Measurements from ENCODE around the gene MADCAM1.

The MADCAM1 gene

GRCh38 chr19:530134-531008 is 34.1 kb downstream of the MADCAM1 start:
- intact Hi-C loops (cut with DNase I; ENCODE audit: low total_unique reads), result no loop called here
- peaks cover 7 to 33% (median 26%) of the 10 kb centered on the region in 4 donors for H3K4me1 ChIP-seq
- peak overlapping the region; percentile 95 to 97 for H3K27ac ChIP-seq
- no peak for DNase-seq
- peaks cover 0 to 4% (median under 1%) of the 10 kb centered on the region in 3 donors for H3K36me3 ChIP-seq
- peaks cover 0 to 7% of the 10 kb centered on the region in 2 donors for H3K27me3 ChIP-seq
- no peak for TF ChIP-seq CTCF (IDR thresholded peaks at IDR 0.05)
- H3K4me3 ChIP-seq, result peak overlapping the region; percentile 78 to 90
- no peaks in the 10 kb centered on the region for H3K9me3 ChIP-seq

GRCh38 chr19:531009-531752 is 34.9 kb downstream of the MADCAM1 start:
- H3K27ac ChIP-seq, result peak overlapping the region; percentile 95 to 97
- peaks cover 7 to 38% (median 31%) of the 10 kb centered on the region in 4 donors for H3K4me1 ChIP-seq
- H3K4me3 ChIP-seq, result peak overlapping the region; percentile 78 to 90
- intact Hi-C loops (cut with DNase I; ENCODE audit: low total_unique reads), result no loop called here
- peaks cover 0 to 2% of the 10 kb centered on the region in 2 donors for H3K27me3 ChIP-seq
- peak; percentile 69 to 91 for DNase-seq
- no peaks in the 10 kb centered on the region for H3K9me3 ChIP-seq
- H3K36me3 ChIP-seq, result peaks cover 5 to 12% (median 9%) of the 10 kb centered on the region in 3 donors
- peak in 1 of 2 experiments; percentile 44 for TF ChIP-seq CTCF (IDR thresholded peaks at IDR 0.05)

- intact Hi-C loops (cut with DNase I; ENCODE audit: low total_unique reads), result no loop called here
- no peak for DNase-seq
- Histone ChIP-seq H3K27me3 (no peaks in the 10 kb centered on the region), H3K36me3 (peaks cover 13 to 20% (median 17%) of the 10 kb centered on the region in 3 donors), H3K4me3 (peak within 1 kb of the TSS; percentile 78 to 90), H3K27ac (peak within 1 kb of the TSS; percentile 97), H3K9me3 (no peaks in the 10 kb centered on the region), H3K4me1 (peaks cover 7 to 38% (median 31%) of the 10 kb centered on the region in 4 donors)
- TF ChIP-seq CTCF (IDR thresholded peaks at IDR 0.05), result no peak
Observed at GRCh38 chr19:531753-532560, 35.7 kb downstream of the MADCAM1 start, which contains the start of gene CDC34. Gene CDC34, plus strand, starts transcription at chr19:531760. Its CDS starts 172 bp downstream, at chr19:531932.

- no peaks in the 10 kb centered on the region for H3K9me3 ChIP-seq
- H3K27me3 ChIP-seq, result no peaks in the 10 kb centered on the region
- peak; percentile 40 to 49 for TF ChIP-seq CTCF (IDR thresholded peaks at IDR 0.05)
- peak overlapping the region; percentile 97 for H3K27ac ChIP-seq
- peaks cover 7 to 38% (median 31%) of the 10 kb centered on the region in 4 donors for H3K4me1 ChIP-seq
- peaks cover 15 to 26% (median 23%) of the 10 kb centered on the region in 3 donors for H3K36me3 ChIP-seq
- peak overlapping the region; percentile 78 to 90 for H3K4me3 ChIP-seq
- DNase-seq, result peak; percentile 71 to 91
- intact Hi-C loops (cut with DNase I; ENCODE audit: low total_unique reads), result no loop called here
Observed at GRCh38 chr19:532561-533363, 36.5 kb downstream of the MADCAM1 start.
